CD1c-positive myeloid dendritic cell (primary cell): Measurements from ENCODE around the gene TJP2.

ENCODE experiments used
- DNase-seq: peaks from one replicate; pipeline ENCODE4 v3.0.0-alpha.2; 2016; ENCODE audit errors: extremely low spot score

The TJP2 gene

GRCh38 chr9:69191231-69191630 lies 17.2 kb downstream of the TJP2 start:
- DNase-seq, result no peak

- DNase-seq, result no peak
These were observed 18.1 kb downstream of the TJP2 start for GRCh38 chr9:69192214-69192613.

- DNase-seq, result no peak
These were observed 19.6 kb downstream of the TJP2 start for GRCh38 chr9:69193685-69194032.

- no peak for DNase-seq
These were observed 20.8 kb downstream of the TJP2 start for GRCh38 chr9:69194702-69195418.

- no peak for DNase-seq
These were observed 21.6 kb downstream of the TJP2 start for GRCh38 chr9:69195668-69196067.

GRCh38 chr9:69197687-69198086 lies 23.6 kb downstream of the TJP2 start:
- DNase-seq, result no peak

- no peak for DNase-seq
These were observed 24.6 kb downstream of the TJP2 start for GRCh38 chr9:69198521-69199220.

GRCh38 chr9:69199769-69200470 lies 25.8 kb downstream of the TJP2 start:
- peak; percentile 33 for DNase-seq

GRCh38 chr9:69202556-69202955 lies 28.5 kb downstream of the TJP2 start:
- no peak for DNase-seq

GRCh38 chr9:69204326-69204725 lies 30.2 kb downstream of the TJP2 start:
- DNase-seq, result no peak

- DNase-seq, result no peak
These were observed 30.8 kb downstream of the TJP2 start for GRCh38 chr9:69204849-69205248.

GRCh38 chr9:69206047-69206446 lies 32.0 kb downstream of the TJP2 start:
- DNase-seq, result no peak

GRCh38 chr9:69207503-69207902 lies 33.4 kb downstream of the TJP2 start:
- no peak for DNase-seq

GRCh38 chr9:69211424-69212036 lies 37.5 kb downstream of the TJP2 start:
- DNase-seq, result no peak

GRCh38 chr9:69213647-69214046 lies 39.6 kb downstream of the TJP2 start:
- DNase-seq, result no peak

GRCh38 chr9:69214939-69215338 lies 40.9 kb downstream of the TJP2 start:
- DNase-seq, result no peak

GRCh38 chr9:69215774-69216485 lies 41.9 kb downstream of the TJP2 start:
- DNase-seq, result no peak

- DNase-seq, result no peak
These were observed 44.1 kb downstream of the TJP2 start for GRCh38 chr9:69218166-69218565.

GRCh38 chr9:69221036-69221435 lies 47.0 kb downstream of the TJP2 start:
- DNase-seq, result no peak

- DNase-seq, result no peak
These were observed 48.9 kb downstream of the TJP2 start for GRCh38 chr9:69222970-69223369.

GRCh38 chr9:69223605-69224004 lies 49.5 kb downstream of the TJP2 start:
- no peak for DNase-seq

GRCh38 chr9:69229367-69229766 lies 55.3 kb downstream of the TJP2 start:
- DNase-seq, result no peak
